Endothelial cell of umbilical vein (primary cell): ENCODE results near the gene MUC22. TPM values are rescaled to one million over a fixed set of nuclear protein-coding genes. Genes with fewer than 3 reads are reported as not detected.

Experiments
- BruUV-seq: library from RNA; stranded (reverse); fragments of 400-500 nt; replicated peaks from 2 replicates; lab custom pipeline; 2021; lab: Mats Ljungman, UMichigan
- CTCF ChIA-PET: fragments of 300-600, 350-600 bp; sonication (Branson Sonifier 250); formaldehyde crosslinking; loops from one replicate; lab custom pipeline; 2021; ENCODE audit warnings: antibody characterized with exemption, inconsistent platforms; lab: Charles Lee
- POLR2A ChIA-PET: fragments of 300-600, 350-600 bp; sonication (Branson Sonifier 250); formaldehyde crosslinking; loops from one replicate; lab custom pipeline; 2021; ENCODE audit warnings: antibody characterized with exemption, inconsistent platforms; lab: Charles Lee
- DNase-seq: peaks from one replicate; pipeline ENCODE4 v3.0.0-alpha.2; 2011; ENCODE audit warnings: low read depth, low spot score
- FAIRE-seq: peaks from 2 replicates; lab custom pipeline; 2011; peaks lifted over from hg19 to GRCh38; lab: Jason Lieb, UNC
- H2AFZ ChIP-seq: 2 replicates; pipeline ENCODE4 v1.6.0; 2012; ENCODE audit warnings: low read depth, low read length, control low read depth, inconsistent platforms
- H3K27ac ChIP-seq: 2 replicates; pipeline ENCODE4 v1.5.1; 2011; ENCODE audit warnings: low read depth, mild to moderate bottlenecking, control low read depth, low read length, moderate library complexity; ENCODE audit not compliant: insufficient read depth
- H3K27me3 ChIP-seq, 2 experiments: 2 replicates each; pipeline versions ENCODE4 v1.6.0 to v1.6.1; 2011; ENCODE audit warnings: low read length in 2 of 2, mixed read lengths in 1 of 2; ENCODE audit not compliant: control insufficient read depth in 2 of 2, insufficient read depth in 2 of 2
- H3K36me3 ChIP-seq, 2 experiments: 2 replicates in 1 of 2; 3 replicates in 1 of 2; pipeline ENCODE4 v1.5.1; 2011; ENCODE audit warnings: low read length in 2 of 2, mild to moderate bottlenecking in 1 of 2, moderate library complexity in 1 of 2; ENCODE audit not compliant: control insufficient read depth in 2 of 2, insufficient read depth in 2 of 2; ENCODE audit errors: extremely low read depth in 1 of 2
- H3K4me1 ChIP-seq: 3 replicates; pipeline ENCODE4 v1.5.1; 2011; ENCODE audit warnings: mild to moderate bottlenecking, low read length; ENCODE audit not compliant: control insufficient read depth, insufficient read depth; ENCODE audit errors: extremely low read depth
- H3K4me2 ChIP-seq: 2 replicates; pipeline ENCODE4 v1.6.1; 2011; ENCODE audit warnings: low read length, control low read depth, mixed read lengths; ENCODE audit not compliant: insufficient read depth
- H3K4me3 ChIP-seq, 3 experiments: fragments of 200-600 bp in 1 of 3; sonication (generic), shearing (Covaris generic) in 1 of 3; replicated peaks in 1 of 3; 2 replicates each; pipeline ENCODE4 v1.5.1; 2011 to 2016; ENCODE audit warnings: control low read depth in 3 of 3, low read length in 3 of 3, mild to moderate bottlenecking in 2 of 3, inconsistent platforms in 1 of 3, low read depth in 1 of 3, moderate library complexity in 1 of 3; ENCODE audit not compliant: insufficient read depth in 1 of 3
- H3K79me2 ChIP-seq: 2 replicates; pipeline ENCODE4 v1.6.0; 2012; ENCODE audit warnings: low read length, inconsistent platforms; ENCODE audit not compliant: control insufficient read depth, insufficient read depth
- H3K9ac ChIP-seq: replicated peaks from 2 replicates; pipeline ENCODE3; 2011; ENCODE audit warnings: low read length, control low read depth; ENCODE audit not compliant: insufficient read depth; ENCODE audit errors: extremely low read depth
- H3K9me1 ChIP-seq: replicated peaks from 3 replicates; pipeline ENCODE4 v1.6.0; 2011; ENCODE audit warnings: mild to moderate bottlenecking, low read length; ENCODE audit not compliant: control insufficient read depth, insufficient read depth; ENCODE audit errors: extremely low read depth
- H3K9me3 ChIP-seq: replicated peaks from 2 replicates; pipeline ENCODE4 v1.5.1; 2012; ENCODE audit warnings: low read length, inconsistent platforms; ENCODE audit not compliant: control insufficient read depth, insufficient read depth
- H4K20me1 ChIP-seq: replicated peaks from 2 replicates; pipeline ENCODE3; 2011; ENCODE audit warnings: mild to moderate bottlenecking, low read length; ENCODE audit not compliant: control insufficient read depth, insufficient read depth; ENCODE audit errors: extremely low read depth
- CTCF ChIP-seq, 2 donors: IDR thresholded peaks; 1 replicate in 1 of 2; 2 replicates in 1 of 2; pipeline ENCODE4 v1.5.1; 2011; ENCODE audit warnings: low read length in 2 of 2, mild to moderate bottlenecking in 2 of 2, moderate library complexity in 2 of 2, control low read depth in 1 of 2, inconsistent platforms in 1 of 2, low read depth in 1 of 2; ENCODE audit not compliant: insufficient read depth in 1 of 2; ENCODE audit errors: extremely low read depth in 1 of 2
- EZH2 ChIP-seq: IDR thresholded peaks from 2 replicates; pipeline ENCODE4 v1.6.1; 2012; ENCODE audit warnings: borderline replicate concordance, low read depth, mild to moderate bottlenecking, moderate library complexity, low read length, inconsistent platforms; ENCODE audit not compliant: severe bottlenecking
- FOS ChIP-seq: IDR thresholded peaks from 2 replicates; pipeline ENCODE4 v1.6.1; 2011; ENCODE audit warnings: mild to moderate bottlenecking, low read length, moderate library complexity, borderline replicate concordance; ENCODE audit not compliant: insufficient read depth
- GATA2 ChIP-seq: IDR thresholded peaks from 2 replicates; pipeline ENCODE4 v1.7.0; 2011; ENCODE audit warnings: low read depth, mild to moderate bottlenecking, moderate library complexity, mixed read lengths, low read length; ENCODE audit not compliant: insufficient read length, insufficient read depth
- JUN ChIP-seq: IDR thresholded peaks from 2 replicates; pipeline ENCODE4 v1.6.1; 2011; ENCODE audit warnings: borderline replicate concordance, low read depth; ENCODE audit not compliant: insufficient read length, insufficient read depth
- MYC ChIP-seq: IDR thresholded peaks from one replicate; pipeline ENCODE4 v1.6.1; 2011; ENCODE audit warnings: mild to moderate bottlenecking, low read depth, low read length
- POLR2A ChIP-seq: IDR thresholded peaks from 2 replicates; pipeline ENCODE4 v1.6.1; 2012; ENCODE audit warnings: low read depth, mild to moderate bottlenecking, control low read depth, low read length
- POLR2AphosphoS5 ChIP-seq: IDR thresholded peaks from 2 replicates; pipeline ENCODE4 v1.6.1; 2012; ENCODE audit warnings: low read depth, mild to moderate bottlenecking, control low read depth, low read length, moderate library complexity; ENCODE audit not compliant: insufficient read depth
- dilution Hi-C: fragments of 300-500 bp; cut with MboI; formaldehyde crosslinking; loops from one replicate; pipeline ENCODE4 v1.15.0; 2019; ENCODE audit warnings: low sequenced_read_pairs; ENCODE audit not compliant: extremely low pct_ligation_motif_present
- intact Hi-C: fragments of 100-400 bp; cut with micrococcal nuclease; formaldehyde crosslinking; loops from one replicate; pipeline ENCODE4 v1.10.0; 2022
- polyA plus RNA-seq, 4 experiments: library from polyadenylated mRNA; depleted of rRNA in 3 of 4; stranded (reverse) in 3 of 4; unstranded in 1 of 4; fragments of >200 nt; gene quantifications; 2 replicates each; pipeline versions ENCODE4 v1.2.1 to v1.2.3, GENCODE V29; 2011 to 2012; ENCODE audit warnings: missing spikeins in 1 of 4
- total RNA-seq: library from RNA; stranded (reverse); gene quantifications from 2 replicates; pipeline ENCODE4 v1.2.3, GENCODE V29; 2021
- TF ChIP-seq, protein P1 (sequence below): IDR thresholded peaks from 2 replicates; pipeline ENCODE4 v1.6.1; 2011; ENCODE audit not compliant: insufficient read depth, insufficient read length

The MUC22 gene
- total and polyA plus RNA-seq, 2 donors (not counting 3 experiments of a cell fraction or from before 2014, with no cell fraction given) = not detected

GRCh38 chr6:30997301-30997700 is 13.0 kb upstream of the MUC22 start:
- no peak overlapping the region for H3K4me3 ChIP-seq
- H3K27ac ChIP-seq = no peak overlapping the region
- H2AFZ ChIP-seq = no peak overlapping the region
- intact Hi-C loops (no loop called here), dilution Hi-C loops (no loop called here)
- H3K9me1 ChIP-seq = no peaks in the 10 kb centered on the region
- no peaks in the 10 kb centered on the region for H3K79me2 ChIP-seq
- peaks cover 0 to 3% of the 10 kb centered on the region in 2 experiments for H3K27me3 ChIP-seq
- no peaks in the 10 kb centered on the region for H3K36me3 ChIP-seq
- ChIA-PET CTCF (no interaction called here), POLR2A (no interaction called here)
- TF ChIP-seq, protein P1, sequence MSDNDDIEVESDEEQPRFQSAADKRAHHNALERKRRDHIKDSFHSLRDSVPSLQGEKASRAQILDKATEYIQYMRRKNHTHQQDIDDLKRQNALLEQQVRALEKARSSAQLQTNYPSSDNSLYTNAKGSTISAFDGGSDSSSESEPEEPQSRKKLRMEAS = no peak
- TF ChIP-seq MYC (no peak), EZH2 (no peak), POLR2AphosphoS5 (no peak), FOS (no peak), GATA2 (no peak), CTCF (IDR thresholded peaks at IDR 0.05; ENCODE audit: extremely low read depth in 1 of 2, insufficient read depth in 1 of 2, low read depth in 1 of 2, low read length in 2 of 2) (no peak), POLR2A (no peak), JUN (no peak)
- FAIRE-seq (no peak), DNase-seq (no peak)
- no peaks in the 10 kb centered on the region for H4K20me1 ChIP-seq
- no peak overlapping the region for H3K4me2 ChIP-seq
- no TSS peak for BruUV-seq
- no peaks in the 10 kb centered on the region for H3K9me3 ChIP-seq
- H3K4me1 ChIP-seq = no peaks in the 10 kb centered on the region
- H3K9ac ChIP-seq = no peak overlapping the region
